ENCODE results near the gene CELSR1.

The CELSR1 gene

GRCh38 chr22:46376111-46376510 lies 161.3 kb downstream of the CELSR1 start:
- DNase-seq (ENCODE audit: low read depth) = no peak

- no peak for DNase-seq (ENCODE audit: low read depth)
Measured at GRCh38 chr22:46374663-46375474, 162.6 kb downstream of the CELSR1 start.

GRCh38 chr22:46373921-46374662 lies 163.3 kb downstream of the CELSR1 start:
- no peak for DNase-seq (ENCODE audit: low read depth)

GRCh38 chr22:46373159-46373558 lies 164.3 kb downstream of the CELSR1 start:
- DNase-seq (ENCODE audit: low read depth) = no peak

GRCh38 chr22:46372686-46373085 lies 164.7 kb downstream of the CELSR1 start:
- no peak for DNase-seq (ENCODE audit: low read depth)

- no peak for DNase-seq (ENCODE audit: low read depth)
Measured at GRCh38 chr22:46371623-46372226, 165.7 kb downstream of the CELSR1 start.

DNA sequence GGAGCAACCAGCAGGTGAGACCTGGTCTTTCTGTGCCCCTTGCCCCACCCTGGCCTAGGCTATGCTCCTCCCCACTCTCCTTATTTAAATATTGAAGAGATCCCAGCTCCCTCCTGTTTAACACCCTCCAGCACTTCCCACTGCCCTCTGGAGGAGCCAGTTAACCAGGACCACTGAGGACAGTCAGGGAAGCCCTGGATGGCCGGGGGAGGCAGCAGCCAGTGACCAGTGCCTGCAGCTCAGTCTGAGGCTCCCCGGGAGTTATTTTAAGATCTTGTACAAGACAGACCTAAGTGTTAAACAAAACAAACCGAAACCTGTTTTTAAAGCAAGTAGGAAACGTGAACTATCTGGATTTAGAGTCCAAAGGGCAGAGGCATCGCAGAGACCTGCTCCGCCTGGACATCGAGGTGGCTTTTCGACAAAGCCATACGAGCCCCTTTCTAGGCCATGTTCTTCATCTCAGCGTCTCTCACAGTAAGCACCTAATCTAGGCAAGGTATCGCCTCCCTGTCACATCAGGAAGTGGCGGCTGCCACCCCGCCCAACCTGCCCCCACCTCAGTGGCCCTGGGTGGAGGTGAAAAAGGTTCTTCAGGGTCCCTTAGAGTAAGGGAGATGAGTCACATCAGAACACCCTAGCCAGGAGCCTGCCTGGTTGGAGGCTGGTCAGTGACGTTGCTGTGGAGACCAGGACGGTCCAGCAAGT lies 166.7 kb downstream of the CELSR1 start:
- no peak for DNase-seq (ENCODE audit: low read depth)

DNA sequence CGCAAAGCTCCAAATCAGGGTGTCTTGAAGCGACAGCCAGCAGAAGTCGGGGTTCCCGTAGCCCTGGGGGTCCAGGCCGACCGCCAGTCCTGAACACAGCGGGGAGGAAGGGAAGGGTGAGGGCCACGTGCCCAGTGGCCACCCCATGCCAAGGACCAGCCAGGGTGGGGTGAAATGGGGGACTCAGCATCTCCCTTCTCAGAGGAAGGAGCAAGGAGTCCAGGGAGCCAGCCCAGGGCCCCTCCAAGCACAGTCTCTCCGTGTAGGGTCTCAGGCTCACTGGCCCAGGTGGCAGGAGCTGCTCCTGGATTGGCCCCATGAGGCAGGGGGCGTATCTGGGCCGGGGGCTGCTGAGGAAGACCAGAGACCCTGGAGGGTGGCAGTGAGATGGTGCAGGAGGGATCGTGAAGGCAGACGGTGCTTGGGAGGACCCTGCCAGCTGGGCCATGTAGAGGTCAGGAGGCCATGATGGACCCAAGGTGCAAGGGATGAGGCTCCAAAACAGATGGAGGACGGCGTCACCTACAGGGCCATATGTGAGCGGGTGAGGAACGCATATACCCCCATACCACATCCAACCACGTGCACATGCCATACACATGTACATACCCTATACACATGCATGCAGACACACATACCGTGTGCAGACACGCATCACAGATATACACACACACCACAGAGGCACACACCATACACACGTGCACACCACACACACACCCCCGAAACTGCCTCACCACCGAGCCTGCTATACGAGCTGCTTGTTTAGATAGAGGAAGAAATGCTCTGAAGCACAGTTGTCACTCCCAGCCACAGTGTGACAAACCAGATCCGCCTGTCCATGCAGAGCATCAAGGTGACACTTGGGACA lies 167.5 kb downstream of the CELSR1 start:
- DNase-seq (ENCODE audit: low read depth) = no peak

DNA sequence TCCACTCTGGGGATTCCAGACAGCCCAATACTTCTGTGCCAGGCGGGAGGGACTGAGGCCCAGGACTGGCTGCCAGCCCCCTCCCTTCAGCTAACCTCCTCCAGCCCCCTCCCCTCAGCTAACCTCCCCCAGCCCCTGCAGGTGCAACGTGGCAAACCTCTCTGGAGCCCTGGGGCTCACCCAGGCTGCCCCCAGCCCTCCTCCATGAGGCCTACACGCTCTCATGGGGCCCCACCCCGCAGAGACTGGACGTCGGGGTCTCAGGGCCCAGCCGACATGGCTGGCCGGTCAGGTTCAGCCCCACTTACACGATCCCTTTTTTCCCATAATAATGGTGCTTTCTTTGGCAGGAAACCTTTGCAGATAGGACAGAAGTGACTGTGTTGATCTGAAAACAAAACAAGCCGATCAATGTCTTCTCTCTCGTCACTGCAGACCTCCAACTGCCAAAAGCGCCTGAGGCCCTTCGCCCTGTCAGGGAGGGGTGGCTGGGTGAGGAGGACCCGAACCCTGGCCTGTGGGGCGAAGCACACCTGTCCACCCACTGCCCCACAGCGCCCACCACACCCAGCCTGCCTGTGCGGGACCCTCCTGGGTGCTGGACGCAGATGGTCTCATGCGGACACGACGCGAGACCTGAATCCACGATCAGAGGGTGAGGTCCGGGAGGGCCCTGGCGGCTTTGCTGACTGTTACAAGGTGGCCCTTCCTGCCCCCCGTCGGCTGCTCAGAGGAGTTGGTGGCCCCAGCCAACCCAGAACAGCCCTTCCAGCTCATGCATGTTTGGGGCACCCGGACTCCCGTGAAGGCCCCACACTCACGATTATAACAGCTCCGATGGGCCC lies 168.3 kb downstream of the CELSR1 start:
- no peak for DNase-seq (ENCODE audit: low read depth)

DNA sequence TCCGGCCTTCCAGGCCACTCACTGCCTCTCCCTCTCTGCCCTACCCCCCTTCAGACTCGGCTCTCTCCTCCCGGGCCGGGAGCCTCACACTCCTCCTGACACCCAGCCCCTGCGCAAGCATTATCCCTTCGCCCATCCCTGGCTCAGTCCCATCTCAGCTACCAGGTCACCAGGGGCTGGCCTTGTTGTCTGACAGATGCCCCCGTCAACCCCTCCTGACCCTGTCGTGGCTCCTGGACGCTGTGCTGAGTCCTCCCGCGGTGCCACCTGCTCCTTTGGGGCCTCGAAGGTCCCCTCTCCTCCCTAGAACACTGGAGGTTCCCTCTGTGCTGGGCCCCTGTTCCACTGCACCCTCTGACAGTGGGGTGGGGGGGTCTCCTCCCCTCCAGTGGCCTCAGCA lies 169.0 kb downstream of the CELSR1 start:
- no peak for DNase-seq (ENCODE audit: low read depth)

DNA sequence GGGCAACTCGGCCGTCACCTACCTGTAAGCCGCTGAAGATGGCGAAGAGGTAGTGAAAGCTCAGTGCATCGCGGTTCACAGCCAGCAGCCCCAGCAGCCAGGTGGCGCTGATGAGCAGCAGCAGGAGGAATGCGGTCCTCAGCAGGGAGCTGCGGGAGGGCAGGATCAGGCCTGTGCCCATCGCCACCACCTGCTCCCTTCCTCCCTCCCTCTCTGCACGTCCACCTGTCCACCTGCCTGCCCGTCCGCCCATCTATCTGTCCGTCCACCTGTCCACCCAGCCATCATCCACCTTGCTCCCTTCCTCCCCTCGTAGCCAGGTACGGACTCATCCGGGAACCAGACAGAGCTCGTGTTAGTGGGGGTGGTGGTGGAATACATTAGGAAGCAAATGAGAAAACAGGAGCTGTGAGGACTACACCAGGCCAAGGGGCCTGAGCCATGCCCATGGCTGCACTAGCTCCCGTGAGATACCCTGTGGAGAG lies 169.7 kb downstream of the CELSR1 start:
- peak; percentile 63 for DNase-seq (ENCODE audit: low read depth)

DNA sequence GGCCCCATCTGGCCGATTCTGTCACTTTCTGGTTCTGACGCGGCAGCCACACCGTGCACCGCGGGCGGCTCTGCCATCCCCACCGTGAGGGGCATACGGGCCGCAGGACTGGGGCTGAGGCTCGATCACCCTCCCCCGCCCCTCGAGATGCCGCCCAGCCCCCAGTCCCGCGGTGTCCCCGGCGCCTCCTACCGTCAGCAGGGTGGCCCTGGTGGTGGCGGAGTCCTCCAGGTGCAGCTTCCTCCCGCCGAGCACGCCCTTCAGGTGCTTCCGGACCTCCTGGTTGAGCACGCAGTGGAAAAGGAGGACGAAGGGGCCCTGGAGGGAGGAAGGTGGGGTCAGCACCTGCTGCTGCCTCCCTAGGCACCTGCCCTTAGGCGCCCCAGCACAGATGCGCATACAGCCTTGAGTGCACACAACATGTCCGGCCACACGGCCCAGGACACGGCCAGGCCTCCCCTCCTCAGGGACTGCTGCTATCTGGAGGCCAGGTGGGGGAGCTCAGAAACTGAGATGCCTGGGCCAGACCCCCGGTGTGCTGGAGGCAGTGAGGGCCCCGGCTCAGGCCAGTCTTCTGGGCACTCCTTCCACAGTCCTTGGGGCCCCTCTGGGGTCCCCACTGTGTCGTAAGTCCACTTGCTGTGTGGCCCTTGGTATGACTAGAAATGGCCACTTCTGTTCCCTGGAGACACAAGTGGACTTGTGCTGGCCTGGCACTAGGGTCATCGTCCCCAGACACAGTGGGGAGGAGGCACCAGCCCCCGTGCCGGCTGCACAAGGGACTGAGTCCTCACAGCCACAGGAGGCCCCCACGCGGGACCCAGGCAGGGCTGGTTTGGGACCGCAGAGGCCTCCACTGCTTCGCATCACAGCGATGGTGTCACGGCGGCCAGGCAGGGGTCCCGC lies 170.4 kb downstream of the CELSR1 start:
- no peak for DNase-seq (ENCODE audit: low read depth)

DNA sequence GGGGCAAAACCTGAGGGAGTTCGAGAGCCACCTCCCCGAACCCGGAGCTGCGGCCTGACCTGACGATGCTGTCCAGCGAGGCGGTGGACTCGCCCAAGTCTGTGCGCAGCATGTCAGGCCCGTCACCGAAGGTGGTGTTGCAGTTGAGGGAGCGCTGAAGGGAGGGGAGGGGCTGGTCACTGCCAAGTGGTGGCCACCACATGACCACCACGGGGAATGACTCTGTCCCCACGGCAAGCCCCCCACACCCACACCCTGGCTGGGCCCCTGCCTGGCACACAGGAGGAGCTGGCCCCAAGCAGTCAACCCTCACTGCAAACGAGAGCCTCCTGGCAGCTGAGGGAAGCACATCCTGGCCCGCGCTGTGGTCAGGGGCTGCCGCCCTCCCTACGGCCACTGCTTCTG lies 171.1 kb downstream of the CELSR1 start:
- DNase-seq (ENCODE audit: low read depth) = no peak

DNA sequence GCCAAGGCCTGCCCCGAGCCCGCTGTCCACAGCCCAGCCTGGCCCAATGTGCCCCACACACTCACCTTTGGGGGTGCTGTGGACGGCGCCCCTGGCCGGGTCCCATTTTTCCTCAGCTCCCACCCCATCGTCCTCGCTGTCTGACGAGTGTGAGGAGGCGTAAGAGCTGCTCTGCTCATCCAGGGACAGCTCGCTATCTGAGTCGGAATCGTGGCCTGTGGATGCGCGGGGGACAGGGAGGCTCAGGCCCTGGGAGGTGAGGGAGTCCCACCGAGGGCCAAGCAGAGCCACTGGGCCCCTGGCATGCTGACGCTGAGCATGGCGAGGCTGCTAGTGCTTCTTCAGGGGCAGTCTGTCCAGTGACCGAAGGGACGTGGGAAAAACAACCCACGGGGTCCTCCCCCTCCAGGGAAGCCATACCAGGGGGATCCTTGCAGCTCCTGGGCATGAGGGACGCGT lies 172.2 kb downstream of the CELSR1 start:
- no peak for DNase-seq (ENCODE audit: low read depth)

DNA sequence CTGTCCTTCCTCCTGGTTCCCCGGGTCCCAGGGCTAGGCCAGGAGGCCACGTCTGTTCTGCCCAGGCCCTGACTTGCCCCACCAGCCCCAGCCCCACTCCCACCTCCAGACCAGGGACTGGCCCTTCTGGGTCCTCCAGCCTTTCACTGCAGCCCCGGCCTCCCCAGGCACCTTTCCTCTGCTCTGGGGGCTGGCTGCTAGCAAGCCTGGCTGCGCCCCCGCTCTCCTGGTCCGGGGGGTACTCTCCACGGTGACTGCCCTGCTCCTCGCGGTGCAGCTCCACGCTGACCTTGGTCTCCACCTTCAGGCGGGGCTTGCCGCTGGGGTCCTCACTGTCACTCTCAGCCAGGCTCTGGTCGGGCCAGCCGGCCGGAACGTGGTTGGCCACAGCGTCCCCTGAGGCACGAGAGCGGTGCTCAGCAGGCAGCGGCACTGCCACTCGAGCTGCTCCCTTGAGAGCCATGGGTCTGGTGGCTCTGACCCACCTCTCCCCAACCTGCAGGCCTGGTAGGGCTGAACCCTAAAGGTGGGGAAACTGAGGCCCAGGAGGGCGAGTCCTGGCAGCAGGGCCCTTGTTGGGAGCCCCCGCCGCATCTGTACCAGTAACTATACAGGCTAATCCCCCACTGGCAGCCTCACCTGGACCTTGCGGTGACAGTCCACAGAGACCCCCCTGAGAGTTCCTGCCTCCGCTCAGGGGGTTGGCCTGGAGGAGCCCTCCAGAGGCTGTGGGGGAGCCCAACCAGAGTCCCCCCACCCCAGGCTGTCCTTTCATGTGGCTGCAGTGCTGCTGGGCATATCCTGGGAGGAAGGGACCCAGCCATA lies 172.9 kb downstream of the CELSR1 start:
- no peak for DNase-seq (ENCODE audit: low read depth)

- no peak for DNase-seq (ENCODE audit: low read depth)
Measured at GRCh38 chr22:46363611-46364321, 173.7 kb downstream of the CELSR1 start.

GRCh38 chr22:46362934-46363515 lies 174.4 kb downstream of the CELSR1 start:
- DNase-seq (ENCODE audit: low read depth) = no peak

Data from EH (cell line).